IMR-90 (cell line): ENCODE data around the gene CDC42EP5. TPM values are rescaled to one million over a fixed set of nuclear protein-coding genes. Genes with fewer than 3 reads are reported as not detected.

Experiments used
- ATAC-seq: fragments of 200-7000 bp; cut with Tn5 transposase; 2 replicates; pipeline ENCODE4 v1.9.1; 2020; ENCODE audit warnings: low read depth, mild to moderate bottlenecking, moderate library complexity
- BruUV-seq: library from RNA; stranded (reverse); fragments of 400-500 nt; replicated peaks from 2 replicates; lab custom pipeline; 2021; lab: Mats Ljungman, UMichigan
- CTCF ChIA-PET: fragments of 300-600 bp; formaldehyde crosslinking; extraction: SDS; loops from one replicate; lab custom pipeline; 2021; ENCODE audit warnings: antibody characterized with exemption; lab: Yijun Ruan, JAX
- POLR2A ChIA-PET: fragments of 300-600 bp; sonication (Branson Sonifier 250); formaldehyde crosslinking; loops from one replicate; lab custom pipeline; 2022; ENCODE audit warnings: antibody characterized with exemption; ENCODE audit not compliant: unreplicated experiment; lab: Charles Lee
- DNase-seq: peaks from one replicate; pipeline ENCODE4 v3.0.0; 2013
- H2AFZ ChIP-seq: replicated peaks from 2 replicates; pipeline ENCODE3; 2013; ENCODE audit warnings: low read length, mild to moderate bottlenecking; ENCODE audit not compliant: poor library complexity
- H2AK5ac ChIP-seq: 2 replicates; pipeline ENCODE4 v1.6.1; 2013; ENCODE audit warnings: low read depth, low read length, inconsistent platforms
- H2AK9ac ChIP-seq: replicated peaks from 2 replicates; pipeline ENCODE3; 2013; ENCODE audit warnings: mild to moderate bottlenecking, low read depth, low read length, moderate library complexity; ENCODE audit not compliant: poor library complexity
- H2BK120ac ChIP-seq: 2 replicates; pipeline ENCODE4 v1.6.1; 2013; ENCODE audit warnings: low read depth, low read length, inconsistent platforms
- H2BK15ac ChIP-seq: 3 replicates; pipeline ENCODE4 v1.6.1; 2013; ENCODE audit warnings: low read depth, low read length, inconsistent platforms
- H2BK20ac ChIP-seq: 2 replicates; pipeline ENCODE4 v1.6.1; 2013; ENCODE audit warnings: low read depth, mild to moderate bottlenecking, inconsistent platforms, low read length, moderate library complexity
- H2BK5ac ChIP-seq: 2 replicates; pipeline ENCODE4 v1.6.1; 2013; ENCODE audit warnings: mild to moderate bottlenecking, low read depth, low read length, inconsistent platforms; ENCODE audit not compliant: poor library complexity, severe bottlenecking
- H3K14ac ChIP-seq: replicated peaks from 2 replicates; pipeline ENCODE4 v1.6.1; 2013; ENCODE audit warnings: low read depth, low read length, inconsistent platforms
- H3K18ac ChIP-seq: 2 replicates; pipeline ENCODE4 v1.6.1; 2013; ENCODE audit warnings: low read depth, low read length, control low read depth
- H3K23ac ChIP-seq: 2 replicates; pipeline ENCODE4 v1.6.1; 2013; ENCODE audit warnings: low read depth, low read length, inconsistent platforms
- H3K27ac ChIP-seq: 2 replicates; pipeline ENCODE4 v1.5.1; 2013; ENCODE audit warnings: mild to moderate bottlenecking, control low read depth, low read length; ENCODE audit not compliant: insufficient read depth
- H3K27me3 ChIP-seq: 2 replicates; pipeline ENCODE4 v1.6.1; 2013; ENCODE audit warnings: low read length; ENCODE audit not compliant: control insufficient read depth, insufficient read depth
- H3K36me3 ChIP-seq: 2 replicates; pipeline ENCODE4 v1.6.1; 2013; ENCODE audit warnings: low read length, mixed read lengths; ENCODE audit not compliant: control insufficient read depth, insufficient read depth
- H3K4ac ChIP-seq: 2 replicates; pipeline ENCODE4 v1.6.1; 2013; ENCODE audit warnings: low read depth, low read length, inconsistent platforms
- H3K4me1 ChIP-seq: 2 replicates; pipeline ENCODE4 v1.6.1; 2013; ENCODE audit warnings: low read length, mixed read lengths; ENCODE audit not compliant: control insufficient read depth, insufficient read depth
- H3K4me2 ChIP-seq: 2 replicates; pipeline ENCODE4 v1.6.1; 2013; ENCODE audit warnings: low read depth, mild to moderate bottlenecking, control low read depth, low read length, moderate library complexity
- H3K4me3 ChIP-seq: 2 replicates; pipeline ENCODE4 v1.5.1; 2013; ENCODE audit warnings: low read depth, mild to moderate bottlenecking, control low read depth, low read length, moderate library complexity; ENCODE audit not compliant: insufficient read depth
- H3K56ac ChIP-seq: 2 replicates; pipeline ENCODE4 v1.6.1; 2013; ENCODE audit warnings: low read length, inconsistent platforms; ENCODE audit not compliant: insufficient read depth; ENCODE audit errors: extremely low read depth
- H3K79me1 ChIP-seq, 2 experiments: 2 replicates each; pipeline ENCODE4 v1.6.1; 2013; ENCODE audit warnings: low read length in 2 of 2, inconsistent platforms in 1 of 2, low read depth in 1 of 2
- H3K9ac ChIP-seq: 2 replicates; pipeline ENCODE4 v1.6.1; 2013; ENCODE audit warnings: low read depth, low read length, control low read depth
- H3K9me1 ChIP-seq: 2 replicates; pipeline ENCODE4 v1.6.1; 2013; ENCODE audit warnings: low read length, inconsistent platforms; ENCODE audit not compliant: insufficient read depth
- H3K9me3 ChIP-seq: 2 replicates; pipeline ENCODE4 v1.6.1; 2013; ENCODE audit warnings: low read length; ENCODE audit not compliant: control insufficient read depth, insufficient read depth
- H4K20me1 ChIP-seq: 2 replicates; pipeline ENCODE4 v1.6.1; 2013; ENCODE audit warnings: low read length, inconsistent platforms; ENCODE audit not compliant: insufficient read depth
- H4K5ac ChIP-seq: 2 replicates; pipeline ENCODE4 v1.6.1; 2013; ENCODE audit warnings: mild to moderate bottlenecking, low read depth, low read length, control low read depth
- H4K8ac ChIP-seq, 2 experiments: 2 replicates each; pipeline ENCODE4 v1.6.1; 2013; ENCODE audit warnings: low read depth in 2 of 2, low read length in 2 of 2, control low read depth in 1 of 2, inconsistent platforms in 1 of 2
- H4K91ac ChIP-seq: 2 replicates; pipeline ENCODE4 v1.6.1; 2013; ENCODE audit warnings: low read depth, low read length, inconsistent platforms; ENCODE audit not compliant: insufficient read depth
- CHD1 ChIP-seq: IDR thresholded peaks from 2 replicates; pipeline ENCODE4 v1.6.1; 2012; ENCODE audit warnings: low read depth, low read length, improper control_type of control experiment
- WGBS, 2 experiments: methylation state at CpG; one replicate each; pipeline versions ENCODE4 v1.1.5 to v1.1.7; 2013; ENCODE audit warnings: missing lambda C conversion rate in 2 of 2; ENCODE audit not compliant: insufficient read length in 1 of 2; ENCODE audit errors: extremely low coverage in 2 of 2; 5-methylcytosine and 5-hydroxymethylcytosine counted together
- dilution Hi-C: fragments of 300-500 bp; cut with HindIII; formaldehyde crosslinking; loops from one replicate; pipeline ENCODE4 v1.14.3; 2018; ENCODE audit warnings: low sequenced_read_pairs; ENCODE audit not compliant: unreplicated experiment
- in situ Hi-C: fragments of 300-500 bp; cut with MboI; formaldehyde crosslinking; loops from 3 replicates; pipeline ENCODE4 v1.14.3; 2019; ENCODE audit warnings: low sequenced_read_pairs, inconsistent platforms, mixed read lengths
- intact Hi-C: fragments of 100-400 bp; cut with micrococcal nuclease; formaldehyde crosslinking; loops from 2 replicates; pipeline ENCODE4 v1.10.0; 2022
- polyA plus RNA-seq, 3 experiments: library from polyadenylated mRNA; depleted of rRNA; stranded (reverse); fragments of >200 nt; gene quantifications; 2 replicates each; pipeline ENCODE4 v1.2.3, GENCODE V29; 2012; ENCODE audit warnings: low replicate concordance in 1 of 3
- total RNA-seq: library from RNA; depleted of rRNA; stranded (reverse); fragments of >200 nt; gene quantifications from 2 replicates; pipeline ENCODE4 v1.2.3, GENCODE V29; 2012

The CDC42EP5 gene
- total and polyA plus RNA-seq, 2 of the 4 experiments (the other 2 are of a cell fraction): 7.2 to 25.3 TPM

GRCh38 chr19:54440641-54441040 lies 32.5 kb downstream of the CDC42EP5 start:
- Histone ChIP-seq H3K18ac (no peak overlapping the region), H2BK5ac (no peak overlapping the region), H2BK20ac (no peak overlapping the region), H3K27ac (no peak overlapping the region), H2BK15ac (no peak overlapping the region), H3K79me1 (peaks cover 17 to 22% of the 10 kb centered on the region in 2 experiments), H4K8ac (no peak overlapping the region), H3K23ac (no peak overlapping the region), H3K36me3 (peaks cover 11% of the 10 kb centered on the region), H3K4me3 (no peak overlapping the region), H2BK120ac (no peak overlapping the region), H3K4me2 (no peak overlapping the region), H3K4ac (no peak overlapping the region), H2AFZ (no peak overlapping the region), H4K91ac (no peak overlapping the region), H3K27me3 (no peaks in the 10 kb centered on the region), H3K14ac (no peak overlapping the region), H2AK5ac (no peak overlapping the region), H4K20me1 (peaks cover 14% of the 10 kb centered on the region), H3K56ac (no peak overlapping the region), H3K9me3 (no peaks in the 10 kb centered on the region), H4K5ac (no peak overlapping the region), H3K9ac (no peak overlapping the region), H3K4me1 (no peaks in the 10 kb centered on the region), H2AK9ac (no peak overlapping the region), H3K9me1 (peaks cover 3% of the 10 kb centered on the region; the same call in 1 of the 2 replicates)
- WGBS, 2 experiments: 100% methylated on average over 2 of the region's 5 CpGs; no CpG with 5 or more reads in 1 of the 2 experiments
- in situ Hi-C loops: no loop called here
- dilution Hi-C loops: no loop called here
- TF ChIP-seq CHD1: no peak
- ChIA-PET CTCF (no interaction called here), POLR2A (no interaction called here)
- no TSS peak for BruUV-seq
- intact Hi-C loops: no loop called here
- no peak for ATAC-seq
- no peak for DNase-seq
